OCI-LY7 (cell line): ENCODE data around the gene CYP20A1. TPM values are rescaled to one million over a fixed set of nuclear protein-coding genes. Genes with fewer than 3 reads are reported as not detected.

Experiments
- BruUV-seq: library from RNA; stranded (reverse); fragments of 400-500 nt; replicated peaks from 2 replicates; lab custom pipeline; 2021; lab: Mats Ljungman, UMichigan
- CTCF ChIA-PET: fragments of 300-600 bp; sonication (Branson Sonifier 250); formaldehyde crosslinking; loops from one replicate; lab custom pipeline; 2022; ENCODE audit warnings: antibody characterized with exemption; ENCODE audit not compliant: unreplicated experiment; lab: Charles Lee
- POLR2A ChIA-PET: fragments of 300-600 bp; sonication (Branson Sonifier 250); formaldehyde crosslinking; loops from one replicate; lab custom pipeline; 2022; ENCODE audit warnings: antibody characterized with exemption; lab: Charles Lee
- DNase-seq: peaks from one replicate; pipeline ENCODE4 v3.0.0-alpha.2; 2015; ENCODE audit warnings: low spot score
- H2AFZ ChIP-seq: fragments of 200-600 bp; sonication (generic), shearing (Covaris generic); 2 replicates; pipeline ENCODE4 v1.6.1; 2014; ENCODE audit warnings: mild to moderate bottlenecking, antibody characterized with exemption, low read length, moderate library complexity
- H3K27ac ChIP-seq: fragments of 200-600 bp; sonication (generic); 2 replicates; pipeline ENCODE4 v1.5.1; 2014; ENCODE audit warnings: mixed run types, low read depth, mild to moderate bottlenecking, moderate library complexity, low read length, inconsistent platforms; ENCODE audit not compliant: poor library complexity, severe bottlenecking
- H3K36me3 ChIP-seq: fragments of 200-600 bp; sonication (generic); 2 replicates; pipeline ENCODE4 v1.6.1; 2014; ENCODE audit warnings: mild to moderate bottlenecking, antibody characterized with exemption, low read length, moderate library complexity, mixed read lengths; ENCODE audit not compliant: insufficient read depth
- H3K4me1 ChIP-seq: fragments of 200-600 bp; sonication (generic); 2 replicates; pipeline ENCODE4 v1.5.1; 2014; ENCODE audit warnings: mild to moderate bottlenecking, low read length; ENCODE audit not compliant: insufficient read depth, poor library complexity, severe bottlenecking
- H3K4me2 ChIP-seq: fragments of 200-600 bp; sonication (generic); 2 replicates; pipeline ENCODE4 v1.6.1; 2014; ENCODE audit warnings: mild to moderate bottlenecking, low read length
- H3K4me3 ChIP-seq: fragments of 200-600 bp; sonication (generic); 2 replicates; pipeline ENCODE4 v1.5.1; 2014; ENCODE audit warnings: mild to moderate bottlenecking, low read depth, low read length; ENCODE audit not compliant: poor library complexity, severe bottlenecking
- H3K79me2 ChIP-seq: fragments of 200-600 bp; sonication (generic); 2 replicates; pipeline ENCODE4 v1.6.1; 2016; ENCODE audit warnings: low read depth, mild to moderate bottlenecking, low read length, moderate library complexity, mixed read lengths; ENCODE audit not compliant: insufficient read depth
- H3K9me2 ChIP-seq: fragments of 200-600 bp; sonication (generic); 2 replicates; pipeline ENCODE4 v1.6.1; 2016; ENCODE audit warnings: mild to moderate bottlenecking, low read length, mixed read lengths; ENCODE audit not compliant: insufficient read depth
- H3K9me3 ChIP-seq: fragments of 200-600 bp; sonication (generic); 2 replicates; pipeline ENCODE4 v1.6.1; 2014; ENCODE audit warnings: mild to moderate bottlenecking, mixed run types, low read length, mixed read lengths
- H4K20me1 ChIP-seq: fragments of 200-600 bp; sonication (generic); 2 replicates; pipeline ENCODE4 v1.6.1; 2014; ENCODE audit warnings: mild to moderate bottlenecking, antibody characterized with exemption, low read length, moderate library complexity, mixed read lengths; ENCODE audit not compliant: insufficient read depth
- EZH2phosphoT487 ChIP-seq: fragments of 200-600 bp; sonication (generic); IDR thresholded peaks from 2 replicates; pipeline ENCODE4 v1.6.1; 2018; ENCODE audit warnings: low read depth, borderline replicate concordance, mild to moderate bottlenecking, mixed run types, antibody characterized with exemption, low read length, moderate library complexity, mixed read lengths
- intact Hi-C: fragments of 100-400 bp; cut with micrococcal nuclease; formaldehyde crosslinking; loops from one replicate; pipeline ENCODE4 v1.10.0; 2022; ENCODE audit not compliant: unreplicated experiment
- total RNA-seq, 2 experiments: library from RNA; depleted of rRNA in 1 of 2; stranded (reverse); fragments of >200 nt in 1 of 2; shearing (Covaris generic) in 1 of 2; gene quantifications; 2 replicates each; pipeline ENCODE4 v1.2.3, GENCODE V29; 2014 to 2022
- TF ChIP-seq, protein P1 (sequence below): fragments of 200-600 bp; sonication (generic); conservative IDR thresholded peaks from 2 replicates; pipeline ENCODE4 v1.5.1; 2014; ENCODE audit warnings: mild to moderate bottlenecking, antibody characterized with exemption, low read length, moderate library complexity, mixed read lengths

Gene CYP20A1
- total RNA-seq, 2 experiments from 2014 or later = 14.7 to 20.3 TPM

DNA sequence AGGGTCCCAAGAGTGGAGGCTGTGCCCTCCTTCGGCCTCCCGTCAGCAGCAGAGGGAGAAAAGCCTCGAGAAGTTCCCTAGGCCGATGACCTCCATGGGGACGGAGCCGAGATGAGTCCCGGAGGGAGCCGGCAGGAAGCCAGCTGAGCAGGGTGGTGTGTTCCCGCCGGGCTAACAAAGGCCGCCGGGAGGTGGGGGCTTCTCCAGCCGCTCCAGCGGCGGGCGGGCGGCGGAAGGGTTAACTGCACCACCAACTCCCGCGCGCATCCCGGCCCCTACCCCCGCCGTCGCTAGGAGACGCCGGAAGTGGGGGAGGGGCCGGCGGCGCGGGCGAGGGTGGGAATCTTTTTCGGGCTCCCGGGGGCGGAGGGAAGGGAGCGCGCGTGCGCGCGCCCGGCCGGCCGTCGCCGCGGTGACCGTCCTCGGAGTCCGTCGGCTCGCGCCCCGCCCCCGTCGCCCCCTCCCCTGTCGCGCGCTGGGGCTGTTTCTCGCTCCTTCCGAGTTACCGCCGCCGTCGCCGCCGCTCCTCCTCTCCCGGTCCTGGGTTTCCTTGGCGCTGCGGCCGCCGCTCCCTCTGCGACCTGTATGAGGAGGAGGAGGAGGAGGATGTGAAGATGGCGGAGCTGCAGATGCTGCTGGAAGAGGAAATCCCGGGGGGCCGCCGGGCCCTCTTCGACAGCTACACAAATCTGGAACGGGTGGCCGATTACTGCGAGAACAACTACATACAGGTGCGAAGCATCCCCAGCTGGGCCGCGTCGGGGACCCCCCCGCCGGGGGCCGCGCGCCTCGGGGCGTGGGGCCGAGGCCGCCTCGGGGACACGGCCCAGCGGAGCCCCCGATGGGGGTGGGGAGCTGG, 89.3 kb downstream of the CYP20A1 start, which contains the start of gene ABI2:
Gene ABI2 (plus strand): TSS at position 494 of the 859 bp plus-strand sequence. CDS start 121 bp downstream, at position 615.
- no peaks in the 10 kb centered on the region for H3K9me2 ChIP-seq
- ChIA-PET POLR2A (interaction anchor here (0.6 to 1.4 kb wide), 5 partner anchors 9 to 847 kb away, joined by 3 to 5 read pairs (median 4); no protein-coding TSS in a partner anchor), CTCF (no interaction called here)
- peak within 1 kb of the TSS; percentile 83 for H3K4me3 ChIP-seq
- intact Hi-C loops = loop anchor here (1.0 to 10.0 kb wide), 2 partner anchors 89 to 327 kb away; partner anchors contain the start of gene CYP20A1
- peak within 1 kb of the TSS; percentile 52 for H3K27ac ChIP-seq
- H2AFZ ChIP-seq = peak within 1 kb of the TSS; percentile 93
- peak; percentile 78 for DNase-seq
- no peak for TF ChIP-seq EZH2phosphoT487
- TF ChIP-seq, protein P1, sequence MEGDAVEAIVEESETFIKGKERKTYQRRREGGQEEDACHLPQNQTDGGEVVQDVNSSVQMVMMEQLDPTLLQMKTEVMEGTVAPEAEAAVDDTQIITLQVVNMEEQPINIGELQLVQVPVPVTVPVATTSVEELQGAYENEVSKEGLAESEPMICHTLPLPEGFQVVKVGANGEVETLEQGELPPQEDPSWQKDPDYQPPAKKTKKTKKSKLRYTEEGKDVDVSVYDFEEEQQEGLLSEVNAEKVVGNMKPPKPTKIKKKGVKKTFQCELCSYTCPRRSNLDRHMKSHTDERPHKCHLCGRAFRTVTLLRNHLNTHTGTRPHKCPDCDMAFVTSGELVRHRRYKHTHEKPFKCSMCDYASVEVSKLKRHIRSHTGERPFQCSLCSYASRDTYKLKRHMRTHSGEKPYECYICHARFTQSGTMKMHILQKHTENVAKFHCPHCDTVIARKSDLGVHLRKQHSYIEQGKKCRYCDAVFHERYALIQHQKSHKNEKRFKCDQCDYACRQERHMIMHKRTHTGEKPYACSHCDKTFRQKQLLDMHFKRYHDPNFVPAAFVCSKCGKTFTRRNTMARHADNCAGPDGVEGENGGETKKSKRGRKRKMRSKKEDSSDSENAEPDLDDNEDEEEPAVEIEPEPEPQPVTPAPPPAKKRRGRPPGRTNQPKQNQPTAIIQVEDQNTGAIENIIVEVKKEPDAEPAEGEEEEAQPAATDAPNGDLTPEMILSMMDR = no peak
- H3K36me3 ChIP-seq = no peaks in the 10 kb centered on the region; the same call in 1 of the 2 replicates
- no TSS peak for BruUV-seq
- H3K4me1 ChIP-seq = peaks cover 30% of the 10 kb centered on the region
- H3K79me2 ChIP-seq = peaks cover 45% of the 10 kb centered on the region
- no peaks in the 10 kb centered on the region for H3K9me3 ChIP-seq
- H3K4me2 ChIP-seq = peak within 1 kb of the TSS; percentile 95
- H4K20me1 ChIP-seq = peaks cover 3% of the 10 kb centered on the region; the same call in 1 of the 2 replicates

DNA sequence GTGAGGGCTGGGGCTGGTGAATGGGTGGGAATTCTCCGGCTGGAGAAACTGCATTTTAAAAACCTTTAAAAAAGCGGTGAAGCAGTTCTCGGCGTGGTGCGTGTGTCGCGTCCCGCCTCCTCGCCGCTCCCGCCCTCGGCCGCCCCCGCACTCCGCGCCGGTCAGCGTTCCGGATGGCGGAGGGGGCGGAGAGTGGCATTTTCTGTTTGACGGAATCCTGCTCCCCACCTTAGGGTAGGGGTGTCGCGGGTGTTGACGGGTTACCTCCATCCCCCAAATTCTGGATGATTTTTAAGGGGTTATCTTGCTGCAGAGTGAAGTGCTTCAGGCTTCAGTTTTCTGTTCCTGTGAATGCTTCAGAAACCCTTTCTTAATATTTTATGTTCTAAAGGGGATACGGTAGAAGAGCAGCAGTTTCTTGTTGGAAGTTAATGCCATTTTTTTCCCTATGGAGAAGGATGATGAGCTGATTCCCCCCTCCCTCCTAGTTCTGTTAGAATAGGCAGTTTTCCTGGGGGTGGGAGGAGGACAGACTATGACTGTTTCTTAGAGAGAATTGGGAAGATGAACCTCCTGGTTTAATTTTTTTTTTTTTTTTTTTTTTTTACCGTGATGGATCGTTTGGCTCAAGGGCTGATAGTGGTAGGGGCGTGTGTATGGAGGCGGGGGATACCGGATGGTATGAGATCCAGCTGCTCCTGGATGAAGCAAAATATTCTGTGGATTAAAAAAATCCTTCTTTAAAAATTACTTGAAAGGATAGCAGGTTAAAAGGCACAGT, 90.1 kb downstream of the CYP20A1 start:
- Histone ChIP-seq H3K36me3 (no peaks in the 10 kb centered on the region; the same call in 1 of the 2 replicates), H3K27ac (peak overlapping the region; percentile 52), H3K9me2 (no peaks in the 10 kb centered on the region), H3K4me3 (peak overlapping the region; percentile 83), H3K4me1 (peaks cover 30% of the 10 kb centered on the region), H3K4me2 (peak overlapping the region; percentile 95), H2AFZ (peak overlapping the region; percentile 93), H3K9me3 (no peaks in the 10 kb centered on the region), H4K20me1 (peaks cover 3% of the 10 kb centered on the region; the same call in 1 of the 2 replicates), H3K79me2 (peaks cover 47% of the 10 kb centered on the region)
- intact Hi-C loops = loop anchor here (1.0 to 10.0 kb wide), 2 partner anchors 90 to 326 kb away; partner anchors contain the start of gene CYP20A1
- ChIA-PET POLR2A (interaction anchor here (0.7 to 1.0 kb wide), 2 partner anchors 26 to 104 kb away, joined by 3 read pairs; no protein-coding TSS in a partner anchor), CTCF (no interaction called here)
- peak; percentile 50 for DNase-seq
- no peak for TF ChIP-seq EZH2phosphoT487
- TF ChIP-seq, protein P1 = no peak
- no TSS peak for BruUV-seq
